ENCODE data around the gene ECE1.

DNA sequence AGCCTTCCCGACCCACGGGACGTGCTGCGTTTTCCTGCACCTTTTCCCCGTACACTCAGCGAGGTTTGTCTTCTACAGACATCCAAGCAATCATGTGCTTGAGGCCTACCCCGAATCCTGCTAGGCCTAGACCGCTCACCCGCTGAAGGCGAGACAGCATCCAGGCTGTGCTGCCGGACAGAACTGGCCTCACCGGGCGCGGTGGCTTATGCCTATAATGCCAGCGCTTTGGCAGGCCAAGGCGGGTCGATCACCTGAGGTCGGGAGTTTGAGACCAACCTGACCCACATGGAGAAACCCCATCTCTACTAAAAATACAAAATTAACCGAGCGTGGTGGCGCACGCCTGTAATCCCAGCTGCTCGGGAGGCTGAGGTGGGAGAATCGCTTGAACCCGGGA, 54.1 kb downstream of the ECE1 start:
- TF ChIP-seq, protein P1, sequence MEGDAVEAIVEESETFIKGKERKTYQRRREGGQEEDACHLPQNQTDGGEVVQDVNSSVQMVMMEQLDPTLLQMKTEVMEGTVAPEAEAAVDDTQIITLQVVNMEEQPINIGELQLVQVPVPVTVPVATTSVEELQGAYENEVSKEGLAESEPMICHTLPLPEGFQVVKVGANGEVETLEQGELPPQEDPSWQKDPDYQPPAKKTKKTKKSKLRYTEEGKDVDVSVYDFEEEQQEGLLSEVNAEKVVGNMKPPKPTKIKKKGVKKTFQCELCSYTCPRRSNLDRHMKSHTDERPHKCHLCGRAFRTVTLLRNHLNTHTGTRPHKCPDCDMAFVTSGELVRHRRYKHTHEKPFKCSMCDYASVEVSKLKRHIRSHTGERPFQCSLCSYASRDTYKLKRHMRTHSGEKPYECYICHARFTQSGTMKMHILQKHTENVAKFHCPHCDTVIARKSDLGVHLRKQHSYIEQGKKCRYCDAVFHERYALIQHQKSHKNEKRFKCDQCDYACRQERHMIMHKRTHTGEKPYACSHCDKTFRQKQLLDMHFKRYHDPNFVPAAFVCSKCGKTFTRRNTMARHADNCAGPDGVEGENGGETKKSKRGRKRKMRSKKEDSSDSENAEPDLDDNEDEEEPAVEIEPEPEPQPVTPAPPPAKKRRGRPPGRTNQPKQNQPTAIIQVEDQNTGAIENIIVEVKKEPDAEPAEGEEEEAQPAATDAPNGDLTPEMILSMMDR (IDR thresholded peaks at IDR 0.05; ENCODE audit: control extremely low read depth in 1 of 3, insufficient read depth in 1 of 3, low read depth in 1 of 3, low read length in 3 of 3), result no peak
- TF ChIP-seq SIN3A (conservative IDR thresholded peaks at IDR 0.05 in 1 of 2, IDR thresholded peaks at IDR 0.05 in 1 of 2; ENCODE audit: low read depth in 1 of 2, low read length in 2 of 2), result no peak
- TF ChIP-seq YY1 (IDR thresholded peaks at IDR 0.05; ENCODE audit: low read depth, low read length), result no peak
